HFF-Myc (cell line): Measurements from ENCODE around the gene FANCC.
"Not testable (repeated sequence)": the region's sequence is repeated elsewhere in the genome, so short reads cannot be mapped to it uniquely, and the experiment has no call there.

Experiments
- DNase-seq: peaks from one replicate; pipeline ENCODE4 v3.0.0-alpha.2; 2011; ENCODE audit warnings: low read depth; ENCODE audit errors: extremely low read depth
- H3K4me3 ChIP-seq: replicated peaks from 2 replicates; pipeline ENCODE4 v1.5.1; 2011; ENCODE audit warnings: low read depth, mild to moderate bottlenecking, control low read depth, low read length
- CTCF ChIP-seq: IDR thresholded peaks from 2 replicates; pipeline ENCODE4 v1.5.1; 2012; ENCODE audit warnings: mild to moderate bottlenecking, low read depth, low read length, control low read depth; ENCODE audit errors: missing control alignments

Gene FANCC

GRCh38 chr9:95225726-95226106 is 91.8 kb downstream of the FANCC start:
- DNase-seq = no peak
- no peak for TF ChIP-seq CTCF
- H3K4me3 ChIP-seq = no peak overlapping the region

DNA sequence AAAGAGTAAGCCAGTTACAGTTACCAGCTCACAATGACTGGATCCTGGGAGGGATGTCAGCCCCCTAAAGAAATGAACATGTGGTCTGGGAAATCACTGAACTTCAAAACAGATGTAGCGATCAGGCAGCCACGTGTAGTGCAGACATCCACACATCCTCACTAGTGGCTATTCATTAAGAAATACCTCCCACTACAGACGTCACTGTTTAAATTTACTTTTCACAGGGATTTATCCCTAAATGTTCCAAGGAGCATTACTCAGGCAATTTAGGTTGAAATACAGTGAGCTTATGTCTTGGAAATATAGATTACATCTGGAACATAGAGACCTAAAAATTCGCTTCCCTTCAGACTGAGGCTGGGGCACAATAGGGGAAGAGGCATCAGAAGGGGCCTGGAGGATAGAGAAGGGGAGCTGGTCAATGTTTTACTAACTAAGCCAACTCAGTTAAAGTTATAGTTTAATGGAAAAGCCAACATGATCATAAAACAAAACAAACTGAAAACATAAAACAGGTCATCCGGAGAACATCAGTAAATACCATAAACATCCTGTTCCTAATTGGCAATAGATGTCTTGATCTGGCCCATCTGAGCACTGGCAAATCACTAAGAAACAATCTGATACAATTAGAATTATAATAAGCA is 92.3 kb downstream of the FANCC start:
- DNase-seq = peak; percentile 63
- H3K4me3 ChIP-seq = no peak overlapping the region
- TF ChIP-seq CTCF = no peak

DNA sequence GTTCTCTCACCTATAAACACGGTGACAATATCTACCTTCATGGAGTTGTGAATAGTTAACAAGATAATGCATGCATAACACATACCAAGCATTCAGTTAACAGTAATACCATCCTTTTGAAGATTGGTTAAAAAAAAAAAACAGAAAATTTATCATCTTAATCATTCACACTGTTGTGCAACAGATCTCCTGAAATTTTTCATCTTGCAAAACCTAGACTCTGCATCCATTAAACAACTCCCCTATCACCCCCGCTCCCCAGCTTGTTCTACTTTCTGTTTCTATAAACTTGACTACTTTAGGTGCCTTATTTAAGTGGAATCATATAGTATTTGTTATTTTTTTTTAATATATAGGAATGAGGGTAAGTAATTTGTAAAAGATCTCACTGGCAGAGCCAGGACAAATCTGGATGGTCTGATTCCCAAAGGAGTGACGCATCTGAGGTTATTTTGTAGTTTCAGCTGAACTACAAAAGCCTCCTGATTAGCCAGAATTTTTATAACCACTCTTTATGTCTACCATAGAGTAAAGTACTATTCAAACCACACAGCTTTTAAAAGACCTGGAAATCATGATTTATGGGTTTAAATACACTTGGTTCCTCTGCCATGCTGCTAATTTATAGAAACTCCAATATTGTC is 93.0 kb downstream of the FANCC start:
- DNase-seq = no peak
- H3K4me3 ChIP-seq = no peak overlapping the region
- TF ChIP-seq CTCF = no peak

GRCh38 chr9:95220352-95220751 is 97.2 kb downstream of the FANCC start:
- H3K4me3 ChIP-seq = not testable (repeated sequence)

GRCh38 chr9:95218773-95219172 is 98.7 kb downstream of the FANCC start:
- no peak for DNase-seq
- TF ChIP-seq CTCF = no peak
- no peak overlapping the region for H3K4me3 ChIP-seq

More at GRCh38 chr9:95220352-95220751, 97.2 kb downstream of the FANCC start:
- not testable (repeated sequence) for DNase-seq

DNA sequence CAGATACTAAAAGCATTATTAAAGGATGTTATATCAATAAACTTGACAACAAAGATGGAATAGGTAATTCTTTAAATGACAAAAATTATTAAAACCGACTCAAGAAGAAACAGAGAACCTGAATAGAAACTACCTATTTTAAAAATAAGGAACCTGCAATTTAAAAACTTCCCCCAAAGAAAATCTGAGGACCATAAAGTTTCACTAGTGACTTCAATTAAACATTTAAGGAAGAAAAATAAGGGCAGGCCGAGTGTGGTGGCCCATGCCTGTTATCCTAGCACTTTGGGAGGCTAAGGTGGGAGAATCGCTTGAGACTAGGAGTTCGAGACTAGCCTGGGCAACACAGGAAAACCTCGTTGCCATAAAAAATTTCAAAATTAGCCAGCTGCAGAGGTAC is 99.6 kb downstream of the FANCC start:
- DNase-seq = no peak
- TF ChIP-seq CTCF = no peak
- H3K4me3 ChIP-seq = no peak overlapping the region

DNA sequence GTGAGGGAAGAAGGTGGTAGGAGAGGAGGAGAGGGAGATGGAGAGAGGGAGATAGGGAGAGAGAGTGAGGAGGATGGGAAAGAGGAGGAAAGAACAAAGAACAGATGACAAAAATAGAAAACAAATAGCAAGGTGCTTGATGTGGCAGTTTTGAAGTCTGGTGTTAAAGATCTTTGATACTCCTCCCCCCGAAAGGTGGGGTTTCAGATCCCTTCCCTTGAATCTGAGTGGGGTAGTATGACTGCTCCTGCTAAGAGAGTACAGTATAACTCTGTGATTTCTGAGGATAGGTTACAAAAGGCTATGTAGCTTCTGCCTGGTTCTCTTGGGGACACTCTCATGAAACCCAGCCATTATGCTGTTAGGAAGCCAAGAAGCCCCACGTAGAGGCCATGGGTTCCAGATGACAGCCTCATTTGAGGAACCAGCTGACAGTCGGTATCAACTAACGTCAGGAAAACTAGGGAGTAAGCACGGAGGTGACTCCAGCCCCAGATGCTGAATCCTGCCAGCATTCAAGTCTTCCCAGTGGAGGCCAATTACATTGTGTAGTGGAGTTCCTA is 102.1 kb downstream of the FANCC start:
- no peak for TF ChIP-seq CTCF
- no peak for DNase-seq
- H3K4me3 ChIP-seq = no peak overlapping the region
